ENCODE results near the gene ISOC2.
"Not testable (repeated sequence)": the region's sequence is repeated elsewhere in the genome, so short reads cannot be mapped to it uniquely, and the experiment has no call there.

The ISOC2 gene

GRCh38 chr19:55437410-55437809, 24.0 kb downstream of the ISOC2 start:
- no peak for DNase-seq

- DNase-seq = no peak
These were observed 24.6 kb downstream of the ISOC2 start for GRCh38 chr19:55436847-55437246.

- no peak for DNase-seq
These were observed 26.4 kb downstream of the ISOC2 start for GRCh38 chr19:55435020-55435419.

GRCh38 chr19:55434356-55434919, 27.0 kb downstream of the ISOC2 start:
- no peak for DNase-seq

- DNase-seq = no peak
These were observed 28.1 kb downstream of the ISOC2 start for GRCh38 chr19:55433292-55433691.

GRCh38 chr19:55432241-55432959, 29.0 kb downstream of the ISOC2 start:
- no peak for DNase-seq

GRCh38 chr19:55431183-55431582, 30.3 kb downstream of the ISOC2 start:
- no peak for DNase-seq

- no peak for DNase-seq
These were observed 35.4 kb downstream of the ISOC2 start for GRCh38 chr19:55426042-55426441.

- no peak for DNase-seq
These were observed 36.9 kb downstream of the ISOC2 start for GRCh38 chr19:55424518-55424917.

- DNase-seq = no peak
These were observed 38.0 kb downstream of the ISOC2 start for GRCh38 chr19:55423225-55424005.

GRCh38 chr19:55421281-55421680, 40.2 kb downstream of the ISOC2 start:
- DNase-seq = peak; percentile 28

GRCh38 chr19:55419624-55420236, 41.7 kb downstream of the ISOC2 start:
- DNase-seq = no peak

GRCh38 chr19:55419103-55419502, 42.3 kb downstream of the ISOC2 start:
- no peak for DNase-seq

- DNase-seq = peak; percentile 48
These were observed 43.3 kb downstream of the ISOC2 start for GRCh38 chr19:55418185-55418584.

- no peak for DNase-seq
These were observed 51.3 kb downstream of the ISOC2 start for GRCh38 chr19:55410168-55410567.

- not testable (repeated sequence) for DNase-seq
These were observed 52.3 kb downstream of the ISOC2 start for GRCh38 chr19:55409179-55409578.

GRCh38 chr19:55408533-55408872, 52.9 kb downstream of the ISOC2 start:
- DNase-seq = no peak

GRCh38 chr19:55407800-55408532, 53.5 kb downstream of the ISOC2 start:
- peak; percentile 94 for DNase-seq

- not testable (repeated sequence) for DNase-seq
These were observed 54.0 kb downstream of the ISOC2 start, which contains the start of gene UBE2S for GRCh38 chr19:55407550-55407799. Gene UBE2S, minus strand, starts transcription at chr19:55407788. Its CDS starts 199 bp downstream, at chr19:55407589.

- DNase-seq = peak; percentile 31
These were observed 54.5 kb downstream of the ISOC2 start for GRCh38 chr19:55406826-55407549.

- no peak for DNase-seq
These were observed 55.2 kb downstream of the ISOC2 start for GRCh38 chr19:55406091-55406825.

GRCh38 chr19:55405638-55406037, 55.8 kb downstream of the ISOC2 start:
- DNase-seq = no peak

Data from activated CD4-positive, alpha-beta T cell treated with anti-CD3 and anti-CD28 coated beads, Interleukin-2, amount 50 U/mL, for 1 hour (primary cell).